GM12878 (cell line): ENCODE results near the gene ADORA2B. TPM values are rescaled to one million over a fixed set of nuclear protein-coding genes. Genes with fewer than 3 reads are reported as not detected.
"Not testable (repeated sequence)": the region's sequence is repeated elsewhere in the genome, so short reads cannot be mapped to it uniquely, and the experiment has no call there.

ENCODE experiments used
- ATAC-seq: fragments of 200-7000 bp; cut with Tn5 transposase; 3 replicates; pipeline ENCODE4 v1.9.1; 2020; ENCODE audit warnings: mild to moderate bottlenecking, moderate library complexity
- BruUV-seq: library from RNA; stranded (reverse); fragments of 400-500 nt; replicated peaks from 2 replicates; lab custom pipeline; 2021; lab: Mats Ljungman, UMichigan
- CTCF ChIA-PET: fragments of 300-600 bp; sonication (Branson Sonifier 250); formaldehyde crosslinking; extraction: SDS; loops from one replicate; lab custom pipeline; 2021; ENCODE audit warnings: inconsistent platforms; lab: Yijun Ruan, JAX
- POLR2A ChIA-PET: fragments of 350-600 bp; formaldehyde crosslinking; extraction: SDS; loops from one replicate; lab custom pipeline; 2021; ENCODE audit warnings: inconsistent platforms; lab: Charles Lee
- RAD21 ChIA-PET: fragments of 300-600 bp; sonication (Branson Sonifier 250); formaldehyde crosslinking; loops from one replicate; lab custom pipeline; 2023; ENCODE audit warnings: antibody characterized with exemption; ENCODE audit not compliant: unreplicated experiment; lab: Charles Lee
- SMC1A ChIA-PET: fragments of 300-600 bp; sonication (Branson Sonifier 250); formaldehyde crosslinking; loops from one replicate; lab custom pipeline; 2023; ENCODE audit not compliant: unreplicated experiment, uncharacterized antibody; lab: Charles Lee
- DNase-seq: peaks from one replicate; pipeline ENCODE4 v3.0.0-alpha.2; 2011; ENCODE audit warnings: low read depth, low spot score
- FAIRE-seq: peaks from 3 replicates; lab custom pipeline; 2011; peaks lifted over from hg19 to GRCh38; lab: Jason Lieb, UNC
- H2AFZ ChIP-seq: 2 replicates; pipeline ENCODE4 v1.6.0; 2011; ENCODE audit warnings: low read depth, low read length, control low read depth; ENCODE audit not compliant: control insufficient read depth
- H3K27ac ChIP-seq: 2 replicates; pipeline ENCODE4 v1.5.1; 2011; ENCODE audit warnings: control low read depth; ENCODE audit not compliant: control insufficient read depth, insufficient read depth
- H3K27me3 ChIP-seq, 2 experiments: replicated peaks in 1 of 2; 2 replicates each; pipeline versions ENCODE4 v1.6.0 to v1.6.1; 2011; ENCODE audit warnings: low read length in 1 of 2; ENCODE audit not compliant: control insufficient read depth in 2 of 2, insufficient read depth in 2 of 2
- H3K36me3 ChIP-seq, 2 experiments: 2 replicates each; pipeline ENCODE4 v1.5.1; 2011; ENCODE audit warnings: low read length in 1 of 2; ENCODE audit not compliant: control insufficient read depth in 2 of 2, insufficient read depth in 2 of 2
- H3K4me1 ChIP-seq: 2 replicates; pipeline ENCODE4 v1.6.1; 2011; ENCODE audit warnings: mild to moderate bottlenecking, low read length, moderate library complexity, mixed read lengths; ENCODE audit not compliant: control insufficient read depth, insufficient read depth
- H3K4me2 ChIP-seq: 2 replicates; pipeline ENCODE4 v1.6.0; 2011; ENCODE audit warnings: control low read depth; ENCODE audit not compliant: control insufficient read depth, insufficient read depth
- H3K4me3 ChIP-seq: fragments of 200-600 bp; sonication (generic); 2 replicates; pipeline ENCODE4 v1.5.1; 2016
- H3K79me2 ChIP-seq: 2 replicates; pipeline ENCODE4 v1.6.0; 2011; ENCODE audit warnings: low read length; ENCODE audit not compliant: control insufficient read depth, insufficient read depth
- H3K9ac ChIP-seq: 2 replicates; pipeline ENCODE4 v1.8.0; 2011; ENCODE audit warnings: low read length, control low read depth, mixed read lengths; ENCODE audit not compliant: control insufficient read depth, insufficient read depth
- H3K9me3 ChIP-seq: replicated peaks from 3 replicates; pipeline ENCODE4 v1.5.1; 2011; ENCODE audit warnings: mild to moderate bottlenecking, low read length; ENCODE audit not compliant: control insufficient read depth, insufficient read depth
- H4K20me1 ChIP-seq: 2 replicates; pipeline ENCODE4 v1.6.0; 2011; ENCODE audit not compliant: control insufficient read depth, insufficient read depth
- FOXK2 ChIP-seq: fragments of 450-650 bp; IDR thresholded peaks from 2 replicates; pipeline ENCODE4 v1.6.1; 2017; ENCODE audit warnings: mild to moderate bottlenecking, moderate library complexity
- MTA2 ChIP-seq: fragments of 450-650 bp; IDR thresholded peaks from 2 replicates; pipeline ENCODE4 v1.6.1; 2016; ENCODE audit warnings: low read depth, mild to moderate bottlenecking, moderate library complexity
- NRF1 ChIP-seq: conservative IDR thresholded peaks from 2 replicates; pipeline ENCODE4 v1.6.1; 2011; ENCODE audit warnings: mild to moderate bottlenecking, low read depth, low read length, improper control_type of control experiment
- RB1 ChIP-seq: fragments of 450-650 bp; formaldehyde crosslinking; IDR thresholded peaks from 2 replicates; pipeline ENCODE4 v1.6.1; 2017; ENCODE audit warnings: mild to moderate bottlenecking, borderline replicate concordance
- WGBS: methylation state at CpG from one replicate; pipeline ENCODE4 v1.1.6; 2016; ENCODE audit warnings: low lambda C conversion rate; ENCODE audit not compliant: insufficient replicate concordance, insufficient coverage; ENCODE audit errors: missing lambda C conversion rate; 5-methylcytosine and 5-hydroxymethylcytosine counted together
- in situ Hi-C: fragments of 300-500 bp; cut with MboI; formaldehyde crosslinking; loops from 9 replicates; pipeline ENCODE4 v1.14.3; 2018; ENCODE audit warnings: mixed read lengths
- intact Hi-C: fragments of 100-400 bp; cut with micrococcal nuclease; formaldehyde crosslinking; loops from one replicate; pipeline ENCODE4 v1.14.2; 2022; ENCODE audit not compliant: unreplicated experiment
- polyA plus RNA-seq, 11 experiments: library from polyadenylated mRNA; depleted of rRNA in 4 of 11; unstranded in 6 of 11; stranded (reverse) in 5 of 11; fragments of >200 nt; fragmentation: Nextera tagmentation in 4 of 11; fragmentation: Illumina TruSeq in 1 of 11; extraction: Ambion mirVana in 4 of 11; extraction: Trizol in 1 of 11; gene quantifications; 1 replicate in 1 of 11; 2 replicates in 10 of 11; pipeline versions ENCODE4 v1.2.1 to v1.2.3, GENCODE V29; 2011 to 2016; ENCODE audit warnings: inconsistent platforms in 2 of 11, missing spikeins in 2 of 11, low read depth in 1 of 11
- total RNA-seq, 4 experiments: library from RNA; depleted of rRNA in 3 of 4; stranded (reverse); fragments of >200 nt in 3 of 4; fragmentation: Illumina TruSeq in 1 of 4; extraction: Trizol in 1 of 4; gene quantifications; 2 replicates each; pipeline versions ENCODE4 v1.2.1 to v1.2.3, GENCODE V29; 2013 to 2021
- TF ChIP-seq, protein P1 (sequence below): fragments of 450-650 bp; IDR thresholded peaks from 2 replicates; pipeline ENCODE4 v1.6.1; 2017; ENCODE audit warnings: mild to moderate bottlenecking, moderate library complexity

Gene ADORA2B
- total and polyA plus RNA-seq, 10 of the 15 experiments (the other 5 are each of a cell fraction or from before 2014, with no cell fraction given), result 0.05 to 0.42 (median 0.17) TPM

DNA sequence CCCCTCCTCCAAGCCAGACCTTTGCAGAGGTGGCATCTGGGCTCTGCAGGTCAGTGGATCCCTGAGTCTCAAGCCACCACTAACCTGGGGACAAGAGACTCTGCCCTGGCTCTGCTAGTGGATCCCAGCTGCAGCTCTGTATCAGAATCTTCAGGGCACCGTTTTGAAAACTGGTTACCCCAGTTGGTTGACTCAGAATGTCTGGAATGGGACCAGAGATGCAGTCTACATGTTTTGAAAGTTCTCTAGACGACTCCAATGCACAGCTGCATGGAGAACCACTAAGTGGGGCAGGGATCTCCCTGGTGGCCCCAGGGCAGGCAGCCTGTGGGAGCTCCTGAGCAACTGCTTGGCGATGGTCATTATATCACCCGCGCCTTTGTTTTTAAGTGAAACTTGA lies 34.1 kb upstream of the ADORA2B start (continued):
- TF ChIP-seq NRF1, result no peak
- no peak for TF ChIP-seq MTA2
- TF ChIP-seq FOXK2, result no peak
- TF ChIP-seq, protein P1, sequence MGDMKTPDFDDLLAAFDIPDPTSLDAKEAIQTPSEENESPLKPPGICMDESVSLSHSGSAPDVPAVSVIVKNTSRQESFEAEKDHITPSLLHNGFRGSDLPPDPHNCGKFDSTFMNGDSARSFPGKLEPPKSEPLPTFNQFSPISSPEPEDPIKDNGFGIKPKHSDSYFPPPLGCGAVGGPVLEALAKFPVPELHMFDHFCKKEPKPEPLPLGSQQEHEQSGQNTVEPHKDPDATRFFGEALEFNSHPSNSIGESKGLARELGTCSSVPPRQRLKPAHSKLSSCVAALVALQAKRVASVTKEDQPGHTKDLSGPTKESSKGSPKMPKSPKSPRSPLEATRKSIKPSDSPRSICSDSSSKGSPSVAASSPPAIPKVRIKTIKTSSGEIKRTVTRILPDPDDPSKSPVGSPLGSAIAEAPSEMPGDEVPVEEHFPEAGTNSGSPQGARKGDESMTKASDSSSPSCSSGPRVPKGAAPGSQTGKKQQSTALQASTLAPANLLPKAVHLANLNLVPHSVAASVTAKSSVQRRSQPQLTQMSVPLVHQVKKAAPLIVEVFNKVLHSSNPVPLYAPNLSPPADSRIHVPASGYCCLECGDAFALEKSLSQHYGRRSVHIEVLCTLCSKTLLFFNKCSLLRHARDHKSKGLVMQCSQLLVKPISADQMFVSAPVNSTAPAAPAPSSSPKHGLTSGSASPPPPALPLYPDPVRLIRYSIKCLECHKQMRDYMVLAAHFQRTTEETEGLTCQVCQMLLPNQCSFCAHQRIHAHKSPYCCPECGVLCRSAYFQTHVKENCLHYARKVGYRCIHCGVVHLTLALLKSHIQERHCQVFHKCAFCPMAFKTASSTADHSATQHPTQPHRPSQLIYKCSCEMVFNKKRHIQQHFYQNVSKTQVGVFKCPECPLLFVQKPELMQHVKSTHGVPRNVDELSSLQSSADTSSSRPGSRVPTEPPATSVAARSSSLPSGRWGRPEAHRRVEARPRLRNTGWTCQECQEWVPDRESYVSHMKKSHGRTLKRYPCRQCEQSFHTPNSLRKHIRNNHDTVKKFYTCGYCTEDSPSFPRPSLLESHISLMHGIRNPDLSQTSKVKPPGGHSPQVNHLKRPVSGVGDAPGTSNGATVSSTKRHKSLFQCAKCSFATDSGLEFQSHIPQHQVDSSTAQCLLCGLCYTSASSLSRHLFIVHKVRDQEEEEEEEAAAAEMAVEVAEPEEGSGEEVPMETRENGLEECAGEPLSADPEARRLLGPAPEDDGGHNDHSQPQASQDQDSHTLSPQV, result no peak
- no peak for TF ChIP-seq RB1

DNA sequence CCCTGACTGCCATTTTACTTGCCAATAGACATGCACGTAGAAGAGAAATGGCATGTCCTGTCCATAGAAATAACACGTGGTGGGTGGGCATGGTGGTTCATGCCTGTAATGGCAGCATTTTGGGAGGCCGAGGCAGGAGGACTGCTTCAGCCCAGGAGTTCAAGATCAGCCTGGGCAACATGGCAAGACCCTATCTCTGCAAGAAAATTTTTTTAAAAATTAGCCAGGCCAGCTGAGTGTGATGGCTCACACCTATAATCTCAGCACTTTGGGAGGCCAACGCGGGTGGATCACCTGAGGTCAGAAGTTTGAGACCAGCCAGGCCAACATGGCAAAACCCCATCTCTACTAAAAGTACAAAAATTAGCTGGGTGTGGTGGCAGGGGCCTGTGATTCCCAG lies 33.2 kb upstream of the ADORA2B start:
- WGBS, result 19% methylated on average over 5 of the region's 5 CpGs
- ATAC-seq, H3K4me1 ChIP-seq, H4K20me1 ChIP-seq, FAIRE-seq, H3K79me2 ChIP-seq, in situ Hi-C loops, H3K36me3 ChIP-seq, SMC1A ChIA-PET, intact Hi-C loops, H3K4me2 ChIP-seq, H3K27ac ChIP-seq, H3K4me3 ChIP-seq, H3K27me3 ChIP-seq, H3K9ac ChIP-seq, H3K9me3 ChIP-seq, POLR2A ChIA-PET, DNase-seq, H2AFZ ChIP-seq, CTCF ChIA-PET, BruUV-seq, RAD21 ChIA-PET: not testable (repeated sequence)
